Right lobe of liver (tissue), 4 donors: ENCODE measurements around the gene OTOP3.

Experiments
- CTCF ChIP-seq, 4 donors: fragments of 200-600 bp in 3 of 4; fragments of 450-650 bp in 1 of 4; IDR thresholded peaks; one replicate each; pipeline versions ENCODE4 v1.5.1 to v1.8.0; 2016 to 2022; ENCODE audit warnings: antibody characterized with exemption in 4 of 4, mild to moderate bottlenecking in 2 of 4
- POLR2A ChIP-seq: fragments of 450-650 bp; IDR thresholded peaks from one replicate; pipeline ENCODE4 v1.6.1; 2017; ENCODE audit warnings: antibody characterized with exemption, mild to moderate bottlenecking
- donor health status: DM: no; HTN: no; CAD: no.
- donor health status: DM: no; HTN: no; CAD: no.
- donor health status: DM: no; HTN: yes; CAD: no.

DNA sequence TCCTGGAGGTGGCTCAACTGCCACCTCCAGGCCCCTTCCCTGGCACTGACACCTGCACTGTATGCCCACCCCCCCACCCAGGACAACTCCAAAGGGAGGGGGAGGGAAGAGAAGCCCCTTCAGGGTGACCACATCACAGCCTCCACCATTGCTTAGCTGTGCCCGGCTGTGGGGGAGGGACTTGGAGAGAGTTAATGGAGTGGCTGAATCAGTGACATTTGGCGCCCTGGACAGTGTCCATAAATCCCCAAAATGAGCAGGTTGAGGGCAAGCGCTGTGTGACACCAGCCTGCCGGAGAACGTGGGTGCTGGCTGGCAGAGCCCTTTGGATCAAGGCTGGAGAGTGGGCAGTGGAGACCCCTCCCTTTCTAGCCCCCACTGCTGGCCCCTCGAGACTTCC lies 13.5 kb upstream of the OTOP3 start:
- TF ChIP-seq CTCF (IDR thresholded peaks at IDR 0.05) (no peak), POLR2A (no peak)
